ENCODE measurements around the gene AKIRIN1. TPM values are rescaled to one million over a fixed set of nuclear protein-coding genes. Genes with fewer than 3 reads are reported as not detected.
"Not testable (repeated sequence)": the region's sequence is repeated elsewhere in the genome, so short reads cannot be mapped to it uniquely, and the experiment has no call there.

AKIRIN1 gene
- total RNA-seq (2014; rRNA removed; shearing (Covaris generic)) = 108 and 110 TPM in 2 replicates

- Histone ChIP-seq H3K4me1 (peaks cover 9% of the 10 kb centered on the region), H3K4me3 (peak within 1 kb of the TSS; percentile 97), H3K27ac (peak within 1 kb of the TSS; percentile 55; the same call in 1 of the 2 replicates), H3K9me3 (replicated peaks) (no peaks in the 10 kb centered on the region; the same call in 1 of the 2 replicates), H3K27me3 (no peaks in the 10 kb centered on the region), H3K36me3 (peaks cover 22% of the 10 kb centered on the region)
- DNase-seq = peak; percentile 97 to 99
These were observed at the start of gene AKIRIN1 for GRCh38 chr1:38990738-38991637. TSS of gene AKIRIN1 (plus strand) at chr1:38991276. CDS start at chr1:38991381, 105 bp downstream.

- Histone ChIP-seq H3K27me3 (0 out of 2 replicates have a peak, but pooled peaks cover 7% of the 10 kb centered on the region), H3K36me3 (no peaks in the 10 kb centered on the region), H3K27ac (no peak within 1 kb of the TSS), H3K9me3 (replicated peaks) (no peaks in the 10 kb centered on the region), H3K4me3 (no peak within 1 kb of the TSS; the same call in 1 of the 2 replicates), H3K4me1 (no peaks in the 10 kb centered on the region)
- DNase-seq = no peak
These were observed 49.5 kb upstream of the AKIRIN1 start, which contains the start of gene RHBDL2 for GRCh38 chr1:38941527-38942019. TSS of gene RHBDL2 (minus strand) at chr1:38941830. CDS start at chr1:38919212, 22,618 bp downstream.

- Histone ChIP-seq H3K27me3 (0 out of 2 replicates have a peak, but pooled peaks cover 7% of the 10 kb centered on the region), H3K27ac (no peak overlapping the region), H3K4me1 (no peaks in the 10 kb centered on the region), H3K4me3 (no peak overlapping the region), H3K36me3 (no peaks in the 10 kb centered on the region), H3K9me3 (replicated peaks) (no peaks in the 10 kb centered on the region)
- DNase-seq = no peak
These were observed 48.2 kb upstream of the AKIRIN1 start for GRCh38 chr1:38942664-38943428.

GRCh38 chr1:38944547-38944946, 46.5 kb upstream of the AKIRIN1 start:
- Histone ChIP-seq H3K36me3 (no peaks in the 10 kb centered on the region), H3K9me3 (replicated peaks) (no peaks in the 10 kb centered on the region), H3K27ac (no peak overlapping the region), H3K4me3 (no peak overlapping the region), H3K27me3 (no peaks in the 10 kb centered on the region), H3K4me1 (no peaks in the 10 kb centered on the region)
- DNase-seq = no peak

GRCh38 chr1:38950553-38950952, 40.5 kb upstream of the AKIRIN1 start:
- Histone ChIP-seq H3K36me3 (no peaks in the 10 kb centered on the region), H3K27ac (no peak overlapping the region), H3K4me1 (no peaks in the 10 kb centered on the region), H3K4me3 (no peak overlapping the region), H3K9me3 (replicated peaks) (no peaks in the 10 kb centered on the region), H3K27me3 (no peaks in the 10 kb centered on the region)
- no peak for DNase-seq

GRCh38 chr1:38953433-38953860, 37.6 kb upstream of the AKIRIN1 start:
- DNase-seq = no peak
- Histone ChIP-seq H3K9me3 (replicated peaks) (no peaks in the 10 kb centered on the region), H3K36me3 (no peaks in the 10 kb centered on the region), H3K27ac (no peak overlapping the region), H3K4me3 (no peak overlapping the region), H3K27me3 (no peaks in the 10 kb centered on the region), H3K4me1 (no peaks in the 10 kb centered on the region)

GRCh38 chr1:38958967-38959366, 32.1 kb upstream of the AKIRIN1 start:
- no peaks in the 10 kb centered on the region for H3K9me3 ChIP-seq (replicated peaks)
- no peak overlapping the region for H3K4me3 ChIP-seq
- H3K36me3 ChIP-seq = no peaks in the 10 kb centered on the region
- no peaks in the 10 kb centered on the region for H3K27me3 ChIP-seq
- no peak for DNase-seq
- no peaks in the 10 kb centered on the region for H3K4me1 ChIP-seq
- H3K27ac ChIP-seq = no peak overlapping the region

GRCh38 chr1:38962113-38962512, 29.0 kb upstream of the AKIRIN1 start:
- H3K4me3 ChIP-seq = no peak overlapping the region
- H3K4me1 ChIP-seq = 0 out of 2 replicates have a peak, but pooled peaks cover 2% of the 10 kb centered on the region
- no peaks in the 10 kb centered on the region for H3K9me3 ChIP-seq (replicated peaks)
- no peaks in the 10 kb centered on the region; the same call in 1 of the 2 replicates for H3K27me3 ChIP-seq
- DNase-seq = no peak
- H3K27ac ChIP-seq = no peak overlapping the region
- H3K36me3 ChIP-seq = no peaks in the 10 kb centered on the region

GRCh38 chr1:38962560-38962959, 28.5 kb upstream of the AKIRIN1 start:
- Histone ChIP-seq H3K36me3 (no peaks in the 10 kb centered on the region), H3K4me1 (0 out of 2 replicates have a peak, but pooled peaks cover 2% of the 10 kb centered on the region), H3K27ac (no peak overlapping the region), H3K4me3 (no peak overlapping the region), H3K9me3 (replicated peaks) (no peaks in the 10 kb centered on the region), H3K27me3 (no peaks in the 10 kb centered on the region; the same call in 1 of the 2 replicates)
- no peak for DNase-seq

GRCh38 chr1:38964140-38964548, 26.9 kb upstream of the AKIRIN1 start:
- DNase-seq = no peak
- Histone ChIP-seq H3K4me3 (no peak overlapping the region), H3K36me3 (no peaks in the 10 kb centered on the region), H3K4me1 (0 out of 2 replicates have a peak, but pooled peaks cover 2% of the 10 kb centered on the region), H3K9me3 (replicated peaks) (no peaks in the 10 kb centered on the region), H3K27ac (no peak overlapping the region), H3K27me3 (no peaks in the 10 kb centered on the region; the same call in 1 of the 2 replicates)

- not testable (repeated sequence) for H3K27me3 ChIP-seq; H3K4me1 ChIP-seq; DNase-seq; H3K4me3 ChIP-seq; H3K36me3 ChIP-seq; H3K27ac ChIP-seq; H3K9me3 ChIP-seq (replicated peaks)
These were observed 17.9 kb upstream of the AKIRIN1 start for GRCh38 chr1:38973145-38973544.

GRCh38 chr1:38973659-38974437, 17.2 kb upstream of the AKIRIN1 start:
- DNase-seq = no peak
- no peak overlapping the region for H3K27ac ChIP-seq
- no peak overlapping the region for H3K4me3 ChIP-seq
- no peaks in the 10 kb centered on the region for H3K36me3 ChIP-seq
- no peaks in the 10 kb centered on the region for H3K4me1 ChIP-seq
- H3K27me3 ChIP-seq = no peaks in the 10 kb centered on the region
- peaks cover 8% of the 10 kb centered on the region for H3K9me3 ChIP-seq (replicated peaks)

- H3K27me3 ChIP-seq; H3K9me3 ChIP-seq (replicated peaks); DNase-seq; H3K36me3 ChIP-seq; H3K4me3 ChIP-seq; H3K4me1 ChIP-seq; H3K27ac ChIP-seq: not testable (repeated sequence)
These were observed 13.5 kb upstream of the AKIRIN1 start for GRCh38 chr1:38977399-38978244.

Data from SJCRH30 (cell line).